ENCODE measurements around the gene KRT26.
A peak's percentile ranks its signal among the peaks of the same experiment; 100 is the strongest.

Gene KRT26

GRCh38 chr17:40809721-40810421 lies 37.9 kb upstream of the KRT26 start:
- TF ChIP-seq, protein P1, sequence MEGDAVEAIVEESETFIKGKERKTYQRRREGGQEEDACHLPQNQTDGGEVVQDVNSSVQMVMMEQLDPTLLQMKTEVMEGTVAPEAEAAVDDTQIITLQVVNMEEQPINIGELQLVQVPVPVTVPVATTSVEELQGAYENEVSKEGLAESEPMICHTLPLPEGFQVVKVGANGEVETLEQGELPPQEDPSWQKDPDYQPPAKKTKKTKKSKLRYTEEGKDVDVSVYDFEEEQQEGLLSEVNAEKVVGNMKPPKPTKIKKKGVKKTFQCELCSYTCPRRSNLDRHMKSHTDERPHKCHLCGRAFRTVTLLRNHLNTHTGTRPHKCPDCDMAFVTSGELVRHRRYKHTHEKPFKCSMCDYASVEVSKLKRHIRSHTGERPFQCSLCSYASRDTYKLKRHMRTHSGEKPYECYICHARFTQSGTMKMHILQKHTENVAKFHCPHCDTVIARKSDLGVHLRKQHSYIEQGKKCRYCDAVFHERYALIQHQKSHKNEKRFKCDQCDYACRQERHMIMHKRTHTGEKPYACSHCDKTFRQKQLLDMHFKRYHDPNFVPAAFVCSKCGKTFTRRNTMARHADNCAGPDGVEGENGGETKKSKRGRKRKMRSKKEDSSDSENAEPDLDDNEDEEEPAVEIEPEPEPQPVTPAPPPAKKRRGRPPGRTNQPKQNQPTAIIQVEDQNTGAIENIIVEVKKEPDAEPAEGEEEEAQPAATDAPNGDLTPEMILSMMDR (IDR thresholded peaks at IDR 0.05; ENCODE audit: borderline replicate concordance, control extremely low read depth, extremely low read depth, insufficient read depth, missing control alignments): no peak
- no peak for DNase-seq (ENCODE audit: low spot score)
- in situ Hi-C loops (cut with MboI; ENCODE audit: low sequenced_read_pairs, unreplicated experiment): no loop called here

DNA sequence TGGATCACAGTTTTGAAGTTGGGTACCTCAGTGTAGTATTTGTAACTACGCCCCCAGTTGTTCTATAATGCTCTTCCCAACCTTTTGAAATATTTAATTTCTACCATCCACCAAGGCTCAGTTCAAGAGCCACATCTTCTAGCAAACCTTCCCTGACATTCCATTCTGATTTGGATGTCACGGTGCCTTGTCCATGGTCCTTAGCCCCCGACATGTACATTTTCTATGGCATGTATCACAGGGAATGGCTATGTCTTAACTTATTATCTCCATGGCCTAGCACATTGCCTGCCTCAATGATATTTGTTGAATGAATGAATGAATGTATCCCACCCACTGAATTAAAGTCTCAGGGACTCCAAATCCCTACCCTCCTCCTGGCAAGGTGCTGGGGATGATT lies 34.1 kb upstream of the KRT26 start:
- TF ChIP-seq, protein P1 (IDR thresholded peaks at IDR 0.05; ENCODE audit: borderline replicate concordance, control extremely low read depth, extremely low read depth, insufficient read depth, missing control alignments): no peak
- no peak for DNase-seq (ENCODE audit: low spot score)
- in situ Hi-C loops (cut with MboI; ENCODE audit: low sequenced_read_pairs, unreplicated experiment): no loop called here

DNA sequence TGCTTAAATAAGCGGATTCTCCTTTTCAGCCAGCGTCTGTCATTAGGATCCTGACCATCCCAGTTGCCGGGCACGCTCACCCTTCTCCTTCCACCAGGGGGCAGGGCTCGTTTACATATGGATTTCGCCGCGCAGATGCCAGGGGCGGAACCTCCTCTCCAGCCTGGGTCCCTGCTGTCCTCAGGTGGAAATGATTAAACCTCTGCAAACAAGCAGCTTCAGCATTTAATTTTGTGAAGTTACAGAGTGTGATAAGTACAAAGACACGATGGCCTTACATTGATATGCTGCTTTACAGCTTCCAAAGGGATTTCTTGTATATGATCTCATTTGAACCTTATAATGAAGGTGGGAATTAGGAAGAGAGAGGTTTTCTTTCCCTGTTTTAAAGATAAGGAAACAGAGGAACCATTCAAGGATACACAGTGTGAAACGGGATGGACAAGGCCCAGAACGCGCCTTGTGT lies 31.6 kb upstream of the KRT26 start:
- TF ChIP-seq, protein P1 (IDR thresholded peaks at IDR 0.05; ENCODE audit: borderline replicate concordance, control extremely low read depth, extremely low read depth, insufficient read depth, missing control alignments): peak; percentile 87
- in situ Hi-C loops (cut with MboI; ENCODE audit: low sequenced_read_pairs, unreplicated experiment): no loop called here
- DNase-seq (ENCODE audit: low spot score): peak; percentile 70

- TF ChIP-seq, protein P1 (IDR thresholded peaks at IDR 0.05; ENCODE audit: borderline replicate concordance, control extremely low read depth, extremely low read depth, insufficient read depth, missing control alignments): no peak
- in situ Hi-C loops (cut with MboI; ENCODE audit: low sequenced_read_pairs, unreplicated experiment): no loop called here
- DNase-seq (ENCODE audit: low spot score): no peak
Observed at GRCh38 chr17:40801157-40801556, 29.2 kb upstream of the KRT26 start.

DNA sequence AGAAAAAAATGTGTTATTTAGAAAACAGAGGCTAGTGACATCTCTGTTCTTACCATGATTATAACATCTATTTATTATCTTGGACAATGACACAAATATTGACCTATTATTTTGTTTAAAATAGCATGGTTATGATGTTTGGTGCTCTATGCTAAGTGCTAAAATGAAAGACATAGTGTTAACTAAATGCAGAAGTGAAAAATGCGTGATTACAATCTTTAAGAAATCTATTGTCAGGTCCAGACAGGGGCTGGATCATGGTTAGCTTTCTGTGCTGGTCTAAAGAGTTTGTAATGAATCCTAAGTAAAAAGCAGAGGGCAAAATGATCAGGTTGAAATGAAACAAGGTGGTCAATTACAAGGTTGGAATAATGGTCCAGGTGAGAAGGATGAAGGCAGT lies 28.4 kb upstream of the KRT26 start:
- DNase-seq (ENCODE audit: low spot score): no peak
- TF ChIP-seq, protein P1 (IDR thresholded peaks at IDR 0.05; ENCODE audit: borderline replicate concordance, control extremely low read depth, extremely low read depth, insufficient read depth, missing control alignments): no peak

DNA sequence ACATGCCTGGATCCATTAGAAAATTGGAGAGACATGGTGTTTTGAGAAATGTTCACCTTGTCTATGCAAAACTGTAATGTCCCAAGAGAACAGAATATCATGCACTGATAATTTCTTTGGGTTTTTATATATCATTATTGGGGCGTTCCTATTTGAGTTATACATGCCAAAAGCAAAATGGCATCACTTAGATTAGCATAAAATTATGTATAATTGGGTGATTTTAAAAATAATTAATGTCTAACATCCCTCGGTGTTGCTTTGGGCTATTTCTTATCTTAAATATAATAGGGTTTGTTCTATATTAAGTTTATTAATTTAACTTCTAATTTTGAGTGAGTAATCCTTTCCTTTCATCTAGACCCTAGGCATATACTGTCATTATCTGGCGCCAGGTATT lies 27.9 kb upstream of the KRT26 start, which contains the start of gene KRT28:
Gene KRT28 (minus strand): TSS at position 101 of the 400 bp plus-strand sequence. CDS start 66 bp downstream, at position 35.
- TF ChIP-seq, protein P1 (IDR thresholded peaks at IDR 0.05; ENCODE audit: borderline replicate concordance, control extremely low read depth, extremely low read depth, insufficient read depth, missing control alignments): no peak
- DNase-seq (ENCODE audit: low spot score): no peak
- in situ Hi-C loops (cut with MboI; ENCODE audit: low sequenced_read_pairs, unreplicated experiment): loop anchor here (10.0 kb wide), 1 partner anchor 175 kb away; no protein-coding TSS in a partner anchor

More for the DNA sequence above, 28.4 kb upstream of the KRT26 start:
- in situ Hi-C loops (cut with MboI; ENCODE audit: low sequenced_read_pairs, unreplicated experiment): no loop called here

Measured in GM13976 (cell line).